Lower leg skin (tissue), 4 donors: ENCODE measurements around the gene WARS2. TPM values are rescaled to one million over a fixed set of nuclear protein-coding genes. Genes with fewer than 3 reads are reported as not detected.

Experiments used
- DNase-seq, 2 donors: peaks; one replicate each; pipeline ENCODE4 v3.0.0-alpha.2; 2019; ENCODE audit warnings: low spot score in 2 of 2
- H3K4me3 ChIP-seq: fragments of 200-600 bp; sonication (generic); 2 replicates; pipeline ENCODE4 v1.5.1; 2017; ENCODE audit warnings: mild to moderate bottlenecking, low read depth; ENCODE audit not compliant: poor library complexity, severe bottlenecking
- CTCF ChIP-seq, 3 donors: fragments of 450-650 bp; IDR thresholded peaks; one replicate each; pipeline ENCODE4 v1.5.1; 2016; ENCODE audit warnings: antibody characterized with exemption in 3 of 3, mild to moderate bottlenecking in 3 of 3, moderate library complexity in 2 of 3
- POLR2A ChIP-seq, 2 donors: fragments of 450-650 bp; IDR thresholded peaks; one replicate each; pipeline ENCODE4 v1.6.1; 2016 to 2017; ENCODE audit warnings: antibody characterized with exemption in 2 of 2, mild to moderate bottlenecking in 1 of 2, moderate library complexity in 1 of 2
- WGBS, 2 donors: methylation state at CpG; one replicate each; pipeline ENCODE4 v1.1.5; 2018; 5-methylcytosine and 5-hydroxymethylcytosine counted together
- intact Hi-C: fragments of 100-400 bp; cut with DNase I; formaldehyde crosslinking; loops from one replicate; pipeline ENCODE4 v1.15.0; 2023; ENCODE audit warnings: low total_unique reads
- total RNA-seq, 4 donors: library from RNA; depleted of rRNA; stranded (reverse); fragments of >200 nt; gene quantifications; one replicate each; pipeline ENCODE4 v1.1.0, GENCODE V29; 2016

The WARS2 gene
- total RNA-seq, 4 donors from 2014 or later, result 8.1 to 21.8 (median 13.2) TPM

GRCh38 chr1:119053917-119054316 is 86.5 kb downstream of the WARS2 start:
- no peak for TF ChIP-seq CTCF (IDR thresholded peaks at IDR 0.05)
- no peak for TF ChIP-seq POLR2A (IDR thresholded peaks at IDR 0.05)
- no peak for DNase-seq
- WGBS, 2 donors, result 98% methylated on average over 1 of the region's 1 CpG
- H3K4me3 ChIP-seq, result no peak overlapping the region
- intact Hi-C loops, result no loop called here

GRCh38 chr1:119052267-119052666 is 88.2 kb downstream of the WARS2 start:
- intact Hi-C loops, result no loop called here
- TF ChIP-seq POLR2A (IDR thresholded peaks at IDR 0.05) (no peak), CTCF (IDR thresholded peaks at IDR 0.05) (no peak)
- no peak for DNase-seq
- H3K4me3 ChIP-seq, result no peak overlapping the region

GRCh38 chr1:119048624-119049404 is 91.6 kb downstream of the WARS2 start:
- peak in 1 of 2 donors; percentile 63 for DNase-seq
- H3K4me3 ChIP-seq, result no peak overlapping the region
- intact Hi-C loops, result no loop called here
- no peak for TF ChIP-seq POLR2A (IDR thresholded peaks at IDR 0.05)
- TF ChIP-seq CTCF (IDR thresholded peaks at IDR 0.05), result no peak
- WGBS, 2 donors, result 97% methylated on average over 34 of the region's 34 CpGs

- TF ChIP-seq POLR2A (IDR thresholded peaks at IDR 0.05) (no peak), CTCF (IDR thresholded peaks at IDR 0.05) (no peak)
- DNase-seq, result peak in 1 of 2 donors; percentile 21
- H3K4me3 ChIP-seq, result no peak overlapping the region
- 48 to 57% methylated on average over 5 of the region's 5 CpGs for WGBS, 2 donors
- intact Hi-C loops, result no loop called here
Observed at GRCh38 chr1:119046785-119047438, 93.5 kb downstream of the WARS2 start.

- no peak for TF ChIP-seq CTCF (IDR thresholded peaks at IDR 0.05)
- no peak for TF ChIP-seq POLR2A (IDR thresholded peaks at IDR 0.05)
- 59 to 67% methylated on average over 7 of the region's 7 CpGs for WGBS, 2 donors
- DNase-seq, result peak in 1 of 2 donors; percentile 78
- intact Hi-C loops, result no loop called here
- no peak overlapping the region for H3K4me3 ChIP-seq
Observed at GRCh38 chr1:119046429-119046784, 94.0 kb downstream of the WARS2 start.
